ENCODE results near the gene CASP10. TPM values are rescaled to one million over a fixed set of nuclear protein-coding genes. Genes with fewer than 3 reads are reported as not detected.
A peak's percentile ranks its signal among the peaks of the same experiment; 100 is the strongest.

CASP10 gene
- total and polyA plus RNA-seq, 4 donors = 8.9 to 74.4 (median 16.7) TPM

- ATAC-seq (ENCODE audit: insufficient read depth, low FRiP score) (no peak), DNase-seq (peak in 1 of 3 donors; percentile 37)
- Histone ChIP-seq H3K9ac (ENCODE audit: insufficient read depth in 1 of 2, low read length in 2 of 2) (no peak overlapping the region), H3K27ac (ENCODE audit: low read depth in 1 of 2, low read length in 1 of 2) (no peak overlapping the region), H3K9me3 (ENCODE audit: control insufficient read depth in 4 of 4, insufficient read depth in 3 of 4, low read length in 3 of 4) (no peaks in the 10 kb centered on the region), H3K36me3 (ENCODE audit: control insufficient read depth in 4 of 4, insufficient read depth in 4 of 4, low read length in 4 of 4) (peaks cover 0 to 8% (median 5%) of the 10 kb centered on the region in 4 donors), H3K4me3 (no peak overlapping the region), H3K4me1 (ENCODE audit: control insufficient read depth in 5 of 5, insufficient read depth in 5 of 5, low read length in 5 of 5) (peaks cover 0 to 2% (median 0%) of the 10 kb centered on the region in 5 donors), H3K27me3 (ENCODE audit: control insufficient read depth in 3 of 3, insufficient read depth in 3 of 3, low read length in 2 of 3) (no peaks in the 10 kb centered on the region)
- 86% methylated on average over 3 of the region's 3 CpGs for WGBS, 2 donors
- TF ChIP-seq, protein P1, sequence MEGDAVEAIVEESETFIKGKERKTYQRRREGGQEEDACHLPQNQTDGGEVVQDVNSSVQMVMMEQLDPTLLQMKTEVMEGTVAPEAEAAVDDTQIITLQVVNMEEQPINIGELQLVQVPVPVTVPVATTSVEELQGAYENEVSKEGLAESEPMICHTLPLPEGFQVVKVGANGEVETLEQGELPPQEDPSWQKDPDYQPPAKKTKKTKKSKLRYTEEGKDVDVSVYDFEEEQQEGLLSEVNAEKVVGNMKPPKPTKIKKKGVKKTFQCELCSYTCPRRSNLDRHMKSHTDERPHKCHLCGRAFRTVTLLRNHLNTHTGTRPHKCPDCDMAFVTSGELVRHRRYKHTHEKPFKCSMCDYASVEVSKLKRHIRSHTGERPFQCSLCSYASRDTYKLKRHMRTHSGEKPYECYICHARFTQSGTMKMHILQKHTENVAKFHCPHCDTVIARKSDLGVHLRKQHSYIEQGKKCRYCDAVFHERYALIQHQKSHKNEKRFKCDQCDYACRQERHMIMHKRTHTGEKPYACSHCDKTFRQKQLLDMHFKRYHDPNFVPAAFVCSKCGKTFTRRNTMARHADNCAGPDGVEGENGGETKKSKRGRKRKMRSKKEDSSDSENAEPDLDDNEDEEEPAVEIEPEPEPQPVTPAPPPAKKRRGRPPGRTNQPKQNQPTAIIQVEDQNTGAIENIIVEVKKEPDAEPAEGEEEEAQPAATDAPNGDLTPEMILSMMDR (IDR thresholded peaks at IDR 0.05; ENCODE audit: control extremely low read depth, extremely low read depth) = no peak
Measured at GRCh38 chr2:201196003-201196402, 13.1 kb downstream of the CASP10 start.

- no peaks in the 10 kb centered on the region for H3K9me3 ChIP-seq (ENCODE audit: control insufficient read depth in 4 of 4, insufficient read depth in 3 of 4, low read length in 3 of 4)
- H3K36me3 ChIP-seq (ENCODE audit: control insufficient read depth in 4 of 4, insufficient read depth in 4 of 4, low read length in 4 of 4) = peaks cover 0 to 9% (median 5%) of the 10 kb centered on the region in 4 donors
- TF ChIP-seq, protein P1 (IDR thresholded peaks at IDR 0.05; ENCODE audit: control extremely low read depth, extremely low read depth) = no peak
- ATAC-seq (ENCODE audit: insufficient read depth, low FRiP score) (no peak), DNase-seq (no peak)
- no peaks in the 10 kb centered on the region for H3K27me3 ChIP-seq (ENCODE audit: control insufficient read depth in 3 of 3, insufficient read depth in 3 of 3, low read length in 2 of 3)
- H3K4me3 ChIP-seq = no peak overlapping the region
- no peak overlapping the region for H3K27ac ChIP-seq (ENCODE audit: low read depth in 1 of 2, low read length in 1 of 2)
- no peak overlapping the region for H3K9ac ChIP-seq (ENCODE audit: insufficient read depth in 1 of 2, low read length in 2 of 2)
- WGBS, 2 donors = 87 to 99% methylated on average over 1 of the region's 1 CpG
- H3K4me1 ChIP-seq (ENCODE audit: control insufficient read depth in 5 of 5, insufficient read depth in 5 of 5, low read length in 5 of 5) = peaks cover 0 to 2% (median 0%) of the 10 kb centered on the region in 5 donors
Measured at GRCh38 chr2:201196803-201197202, 13.9 kb downstream of the CASP10 start.

- Histone ChIP-seq H3K36me3 (ENCODE audit: control insufficient read depth in 4 of 4, insufficient read depth in 4 of 4, low read length in 4 of 4) (peaks cover 0 to 12% (median 4%) of the 10 kb centered on the region in 4 donors), H3K9ac (ENCODE audit: insufficient read depth in 1 of 2, low read length in 2 of 2) (no peak overlapping the region), H3K4me1 (ENCODE audit: control insufficient read depth in 5 of 5, insufficient read depth in 5 of 5, low read length in 5 of 5) (no peaks in the 10 kb centered on the region), H3K27ac (ENCODE audit: low read depth in 1 of 2, low read length in 1 of 2) (no peak overlapping the region), H3K9me3 (ENCODE audit: control insufficient read depth in 4 of 4, insufficient read depth in 3 of 4, low read length in 3 of 4) (no peaks in the 10 kb centered on the region), H3K4me3 (no peak overlapping the region), H3K27me3 (ENCODE audit: control insufficient read depth in 3 of 3, insufficient read depth in 3 of 3, low read length in 2 of 3) (no peaks in the 10 kb centered on the region)
- DNase-seq (no peak), ATAC-seq (ENCODE audit: insufficient read depth, low FRiP score) (no peak)
- WGBS, 2 donors = 58 to 64% methylated on average over 4 of the region's 4 CpGs
- TF ChIP-seq, protein P1 (IDR thresholded peaks at IDR 0.05; ENCODE audit: control extremely low read depth, extremely low read depth) = no peak
Measured at GRCh38 chr2:201197781-201198180, 14.8 kb downstream of the CASP10 start.

GRCh38 chr2:201199847-201200246 is 16.9 kb downstream of the CASP10 start:
- Histone ChIP-seq H3K27me3 (ENCODE audit: control insufficient read depth in 3 of 3, insufficient read depth in 3 of 3, low read length in 2 of 3) (no peaks in the 10 kb centered on the region), H3K9ac (ENCODE audit: insufficient read depth in 1 of 2, low read length in 2 of 2) (no peak overlapping the region), H3K36me3 (ENCODE audit: control insufficient read depth in 4 of 4, insufficient read depth in 4 of 4, low read length in 4 of 4) (peaks cover 0 to 12% (median 4%) of the 10 kb centered on the region in 4 donors), H3K4me3 (no peak overlapping the region), H3K27ac (ENCODE audit: low read depth in 1 of 2, low read length in 1 of 2) (no peak overlapping the region), H3K4me1 (ENCODE audit: control insufficient read depth in 5 of 5, insufficient read depth in 5 of 5, low read length in 5 of 5) (peaks cover 0 to 13% (median 0%) of the 10 kb centered on the region in 5 donors), H3K9me3 (ENCODE audit: control insufficient read depth in 4 of 4, insufficient read depth in 3 of 4, low read length in 3 of 4) (no peaks in the 10 kb centered on the region)
- ATAC-seq (ENCODE audit: insufficient read depth, low FRiP score) (no peak), DNase-seq (no peak)
- TF ChIP-seq, protein P1 (IDR thresholded peaks at IDR 0.05; ENCODE audit: control extremely low read depth, extremely low read depth) = no peak
- 86 to 87% methylated on average over 5 of the region's 5 CpGs for WGBS, 2 donors
